ENCODE data around the gene CMKLR1.

CMKLR1 gene

GRCh38 chr12:108361606-108362005 is 22.5 kb upstream of the CMKLR1 start:
- DNase-seq, result no peak

- no peak for DNase-seq
Observed at GRCh38 chr12:108360487-108360886, 21.4 kb upstream of the CMKLR1 start.

GRCh38 chr12:108360057-108360456 is 20.9 kb upstream of the CMKLR1 start:
- DNase-seq, result no peak

GRCh38 chr12:108358580-108358965 is 19.5 kb upstream of the CMKLR1 start:
- DNase-seq, result no peak

- DNase-seq, result no peak
Observed at GRCh38 chr12:108357834-108358579, 18.9 kb upstream of the CMKLR1 start.

GRCh38 chr12:108356835-108357806 is 18.0 kb upstream of the CMKLR1 start:
- DNase-seq, result no peak

- DNase-seq, result no peak
Observed at GRCh38 chr12:108355069-108355468, 16.0 kb upstream of the CMKLR1 start.

GRCh38 chr12:108352591-108352990 is 13.5 kb upstream of the CMKLR1 start:
- DNase-seq, result no peak

- DNase-seq, result no peak
Observed at GRCh38 chr12:108350511-108350910, 11.4 kb upstream of the CMKLR1 start.

- no peak for DNase-seq
Observed at GRCh38 chr12:108349278-108349688, 10.2 kb upstream of the CMKLR1 start.

- no peak for DNase-seq
Observed at GRCh38 chr12:108348842-108349241, 9.7 kb upstream of the CMKLR1 start.

GRCh38 chr12:108346727-108347710 is 7.9 kb upstream of the CMKLR1 start:
- DNase-seq, result no peak

- DNase-seq, result no peak
Observed at GRCh38 chr12:108345716-108346633, 6.9 kb upstream of the CMKLR1 start.

- no peak for DNase-seq
Observed at GRCh38 chr12:108342985-108343384, 3.9 kb upstream of the CMKLR1 start.

- no peak for DNase-seq
Observed at GRCh38 chr12:108341854-108342847, 3.0 kb upstream of the CMKLR1 start.

- no peak for DNase-seq
Observed at GRCh38 chr12:108341356-108341755, 2.2 kb upstream of the CMKLR1 start.

GRCh38 chr12:108340037-108340436 is 926 bp upstream of the CMKLR1 start:
- DNase-seq, result no peak

GRCh38 chr12:108337235-108338223 is 1.6 kb downstream of the CMKLR1 start:
- no peak for DNase-seq
